CD4-positive, alpha-beta T cell treated with Interferon alpha-2 for 1 hour (primary cell): Measurements from ENCODE around the gene SMIM41.

Experiments used
- DNase-seq, 2 donors: peaks; one replicate each; pipeline ENCODE4 v3.0.0-alpha.2; 2020 to 2022

The SMIM41 gene

GRCh38 chr12:52148464-52149181, 69.1 kb downstream of the SMIM41 start:
- DNase-seq = no peak

GRCh38 chr12:52149182-52149641, 69.7 kb downstream of the SMIM41 start:
- no peak for DNase-seq

GRCh38 chr12:52149651-52150241, 70.2 kb downstream of the SMIM41 start:
- DNase-seq = no peak

GRCh38 chr12:52151153-52151836, 71.8 kb downstream of the SMIM41 start:
- no peak for DNase-seq

- DNase-seq = peak; percentile 68 to 80
Measured at GRCh38 chr12:52151837-52152783, 72.6 kb downstream of the SMIM41 start.

- no peak for DNase-seq
Measured at GRCh38 chr12:52152905-52153317, 73.4 kb downstream of the SMIM41 start.

GRCh38 chr12:52155048-52155868, 75.8 kb downstream of the SMIM41 start:
- DNase-seq = peak; percentile 66 to 79

GRCh38 chr12:52156311-52156710, 76.8 kb downstream of the SMIM41 start:
- no peak for DNase-seq

GRCh38 chr12:52156757-52157565, 77.5 kb downstream of the SMIM41 start:
- DNase-seq = peak; percentile 66 to 77

- DNase-seq = no peak
Measured at GRCh38 chr12:52157566-52158150, 78.2 kb downstream of the SMIM41 start.
